CD4-positive, alpha-beta T cell treated with Interferon gamma for 1 hour (primary cell): ENCODE results near the gene CORT.
"Not testable (repeated sequence)": the region's sequence is repeated elsewhere in the genome, so short reads cannot be mapped to it uniquely, and the experiment has no call there.

Source experiments
- DNase-seq: peaks from one replicate; pipeline ENCODE4 v3.0.0-alpha.2; 2020

Gene CORT

DNA sequence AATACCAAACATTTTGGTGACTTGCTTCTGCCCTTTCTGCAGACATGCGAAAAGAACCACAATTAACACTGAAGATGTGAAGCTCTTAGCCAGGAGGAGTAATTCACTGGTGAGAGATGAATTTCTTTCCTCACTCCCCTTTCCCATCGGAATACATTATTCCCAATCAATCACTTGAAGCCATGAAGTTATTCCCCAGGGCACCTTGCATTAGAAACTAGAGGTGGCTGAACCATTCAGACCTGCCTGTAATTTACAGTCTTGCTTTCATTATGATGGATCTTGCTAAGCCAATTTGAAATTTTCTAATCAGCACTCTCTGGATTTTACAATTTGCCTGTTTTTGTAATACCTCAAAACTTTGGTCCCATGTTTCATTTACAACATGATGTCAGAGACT, 9.5 kb upstream of the CORT start:
- DNase-seq: no peak

DNA sequence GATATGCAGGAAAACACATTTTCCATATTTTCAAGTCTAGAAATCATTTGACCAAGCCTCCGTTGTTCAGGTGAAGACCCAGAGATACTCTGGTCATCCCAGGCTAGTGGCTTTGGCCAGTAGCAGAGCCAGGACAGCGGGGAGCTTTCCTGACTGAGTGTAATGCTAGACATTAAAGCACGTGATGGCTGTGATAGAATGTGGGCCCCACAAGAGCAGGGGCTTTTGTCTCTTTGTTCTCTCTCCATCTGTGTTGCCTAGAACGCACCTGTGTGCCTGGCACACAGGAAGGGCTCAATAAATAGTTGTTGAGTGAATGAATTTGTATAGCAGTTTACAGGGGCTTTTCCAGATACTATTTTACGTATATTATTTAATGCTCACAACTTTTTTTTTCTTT, 9.0 kb upstream of the CORT start:
- DNase-seq: no peak

DNA sequence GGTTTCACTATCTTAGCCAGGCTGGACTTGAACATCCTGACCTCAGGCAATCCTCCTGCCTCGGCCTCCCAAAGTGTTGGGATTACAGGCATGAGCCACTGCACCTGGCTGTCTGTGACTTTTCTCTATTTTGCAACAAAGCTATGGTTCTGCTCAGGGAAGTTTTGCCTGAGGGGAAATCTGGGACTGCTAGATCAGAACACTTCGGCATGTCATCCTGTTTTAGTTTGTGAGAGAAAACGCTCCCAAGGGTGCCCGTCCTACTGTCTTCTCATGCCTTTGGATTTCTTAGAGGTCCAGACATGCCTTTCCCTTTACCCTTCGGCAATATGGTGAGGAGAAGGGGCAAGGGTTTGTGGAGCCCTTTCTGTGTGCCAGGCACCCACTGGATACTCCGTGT, 5.6 kb upstream of the CORT start:
- DNase-seq: no peak

DNA sequence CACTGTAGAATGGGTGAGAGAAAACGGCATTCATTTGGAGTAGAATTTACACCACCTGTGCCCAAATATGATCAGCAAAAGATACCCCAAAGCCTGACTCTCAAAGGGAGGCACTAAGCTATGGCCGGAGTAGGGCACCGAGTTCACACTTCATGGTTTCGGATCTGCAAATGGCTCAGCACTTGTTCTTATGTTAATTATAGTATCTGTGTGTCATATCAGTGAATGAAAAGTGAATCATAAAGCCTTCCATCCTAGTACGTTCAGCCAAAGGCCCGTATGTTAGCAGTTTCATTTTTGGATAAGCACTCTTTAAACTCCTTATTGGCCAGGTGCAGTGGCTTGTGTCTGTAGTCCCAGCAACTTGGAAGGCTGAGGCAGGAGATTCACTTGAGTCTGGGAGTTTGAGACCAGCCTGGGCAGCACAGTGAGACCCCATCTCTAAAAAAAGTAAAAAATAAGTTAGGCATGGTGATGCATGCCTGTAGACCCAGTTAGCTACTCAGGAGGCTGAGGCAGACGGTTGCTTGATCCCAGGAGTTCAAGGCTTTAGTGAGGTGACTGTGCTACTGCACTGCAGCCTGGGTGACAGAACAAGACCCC, 4.9 kb upstream of the CORT start:
- no peak for DNase-seq

DNA sequence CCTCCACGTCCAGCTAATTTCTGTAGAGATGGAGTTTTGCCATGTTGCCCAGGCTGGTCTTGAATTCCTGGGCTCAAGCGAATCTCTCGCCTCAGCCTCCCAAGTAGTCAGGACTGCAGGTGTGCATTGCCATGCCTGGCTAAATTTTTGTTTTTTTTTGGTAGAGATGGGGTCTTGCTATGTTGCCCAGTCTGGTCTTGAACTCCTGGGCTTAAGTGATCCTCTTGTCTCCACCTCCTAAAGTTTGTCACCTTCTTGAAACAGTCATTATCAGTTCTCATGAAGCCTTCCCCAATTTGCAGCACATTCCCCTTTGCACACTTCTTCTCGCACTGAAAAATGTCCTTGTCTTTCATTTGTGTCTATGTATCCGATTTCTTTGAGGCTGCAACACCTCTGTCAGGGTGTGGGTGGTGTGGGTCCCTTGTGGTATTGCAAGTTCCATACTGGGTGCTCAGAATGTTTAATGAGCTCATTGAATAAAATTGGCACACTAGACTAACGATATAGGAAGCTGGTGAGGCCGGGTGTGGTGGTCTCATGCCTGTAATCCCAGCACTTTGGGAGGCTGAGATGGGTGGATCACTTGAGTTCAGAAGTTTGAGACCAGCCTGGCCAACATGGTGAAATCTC, 2.9 kb upstream of the CORT start:
- no peak for DNase-seq

DNA sequence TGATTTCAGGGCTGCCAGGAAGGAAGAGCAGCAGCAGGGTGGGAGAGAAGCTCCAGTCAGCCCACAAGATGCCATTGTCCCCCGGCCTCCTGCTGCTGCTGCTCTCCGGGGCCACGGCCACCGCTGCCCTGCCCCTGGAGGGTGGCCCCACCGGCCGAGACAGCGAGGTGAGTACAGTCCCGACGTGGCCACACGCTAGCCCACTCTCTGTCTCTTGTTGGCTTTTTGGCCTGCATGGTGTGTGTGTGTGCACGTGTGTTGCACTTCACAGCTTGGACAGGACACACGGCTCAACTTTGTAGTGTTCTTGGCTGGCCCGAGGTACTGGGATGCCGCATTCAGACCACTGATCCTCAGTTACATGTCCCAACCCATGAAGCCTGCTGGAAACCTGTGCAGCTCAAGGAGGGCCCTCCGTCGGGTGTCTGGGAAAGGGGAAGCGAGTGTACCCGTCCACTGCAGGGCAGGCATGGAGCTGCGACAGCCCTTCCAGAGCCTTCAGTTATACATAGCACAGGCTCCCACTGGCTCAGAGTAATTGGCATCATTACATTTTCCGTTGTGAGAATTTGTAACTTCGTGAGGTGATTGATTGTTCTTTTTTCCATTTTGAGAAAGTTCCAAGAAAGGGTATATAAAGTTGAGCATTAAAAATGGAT, 454 bp downstream of the CORT start:
- DNase-seq: no peak

DNA sequence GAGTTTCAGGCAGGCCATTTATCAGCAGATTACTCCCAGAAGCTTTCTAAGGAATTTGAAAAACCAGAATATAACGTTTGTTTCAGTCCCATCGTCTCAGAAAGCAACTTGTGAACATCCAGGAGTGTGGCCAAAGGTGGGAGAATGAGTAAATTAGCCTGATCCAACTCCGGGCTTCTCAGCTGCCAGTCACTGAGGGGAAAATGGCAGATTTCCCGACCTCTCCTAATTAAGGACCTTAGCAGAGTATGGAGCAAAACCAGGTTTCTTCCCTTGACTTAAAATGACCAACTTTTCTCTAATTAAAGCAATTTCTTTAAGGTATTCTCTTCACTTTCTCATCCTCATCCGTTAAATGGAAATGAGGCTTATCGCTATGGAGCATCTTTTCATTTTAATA, 1.0 kb downstream of the CORT start:
- DNase-seq: no peak

DNA sequence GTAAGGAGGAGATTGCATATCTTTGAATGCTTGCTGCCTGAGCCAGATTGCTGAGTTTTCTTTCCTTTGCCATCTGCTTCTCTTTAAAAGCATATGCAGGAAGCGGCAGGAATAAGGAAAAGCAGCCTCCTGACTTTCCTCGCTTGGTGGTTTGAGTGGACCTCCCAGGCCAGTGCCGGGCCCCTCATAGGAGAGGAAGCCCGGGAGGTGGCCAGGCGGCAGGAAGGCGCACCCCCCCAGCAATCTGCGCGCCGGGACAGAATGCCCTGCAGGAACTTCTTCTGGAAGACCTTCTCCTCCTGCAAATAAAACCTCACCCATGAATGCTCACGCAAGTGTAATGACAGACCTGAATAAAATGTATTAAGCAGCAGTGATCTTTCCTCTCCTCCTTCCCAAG, 1.5 kb downstream of the CORT start:
- no peak for DNase-seq

DNA sequence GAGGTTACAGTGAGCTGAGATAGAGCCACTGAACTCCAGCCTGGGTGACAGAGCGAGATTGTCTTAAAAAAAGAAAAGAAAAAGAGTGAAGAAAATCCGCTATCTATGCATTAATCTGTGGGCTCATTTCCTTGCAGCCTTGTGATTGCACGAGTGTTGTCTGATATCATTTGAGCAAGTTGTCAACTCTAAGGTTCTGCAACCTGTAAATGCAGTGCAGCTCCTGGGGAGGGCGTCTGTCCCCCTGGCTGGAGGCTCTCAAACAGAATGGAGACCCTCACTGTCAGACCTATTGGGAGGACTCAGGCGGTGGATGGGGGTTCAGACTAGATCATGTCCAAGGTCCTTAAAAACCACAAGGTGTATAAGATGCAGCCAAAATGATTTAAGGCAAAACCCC, 6.2 kb downstream of the CORT start:
- no peak for DNase-seq

DNA sequence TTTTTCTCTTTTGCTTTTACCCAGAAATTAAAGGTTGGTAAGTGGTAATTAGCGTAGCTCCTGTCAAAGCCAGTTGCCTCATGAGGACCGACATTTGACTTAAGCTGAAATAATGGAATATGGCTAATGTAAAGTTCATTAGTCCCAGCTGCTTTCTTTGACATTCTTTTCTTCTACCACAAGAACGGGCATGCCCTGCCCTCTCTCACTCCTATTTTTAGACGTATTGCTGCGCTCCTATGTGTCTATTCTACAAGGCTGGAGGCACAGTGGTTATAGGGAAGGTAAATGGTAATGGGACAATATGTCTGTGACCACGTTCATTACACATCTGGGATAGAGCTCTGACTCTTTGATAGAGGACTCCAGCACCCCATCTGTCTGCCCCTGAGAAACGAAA, 6.8 kb downstream of the CORT start:
- no peak for DNase-seq

DNA sequence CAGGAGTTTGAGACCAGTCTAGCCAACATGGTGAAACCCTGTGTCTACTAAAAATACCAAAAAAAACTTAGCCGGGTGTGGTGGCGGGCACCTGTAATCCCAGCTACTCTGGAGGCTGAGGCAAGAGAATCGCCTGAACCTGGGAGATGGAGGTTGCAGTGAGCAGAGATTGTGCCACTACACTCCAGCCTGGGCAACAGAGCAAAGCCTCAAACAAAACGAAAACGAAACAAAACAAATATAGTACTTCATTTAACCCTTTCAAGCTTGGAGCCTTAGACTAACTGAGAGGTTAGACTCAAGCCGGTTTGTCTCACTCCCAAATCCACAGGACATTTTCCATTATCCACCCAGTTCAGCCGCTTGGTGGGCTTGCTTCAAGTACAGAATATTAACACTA, 7.6 kb downstream of the CORT start:
- not testable (repeated sequence) for DNase-seq

DNA sequence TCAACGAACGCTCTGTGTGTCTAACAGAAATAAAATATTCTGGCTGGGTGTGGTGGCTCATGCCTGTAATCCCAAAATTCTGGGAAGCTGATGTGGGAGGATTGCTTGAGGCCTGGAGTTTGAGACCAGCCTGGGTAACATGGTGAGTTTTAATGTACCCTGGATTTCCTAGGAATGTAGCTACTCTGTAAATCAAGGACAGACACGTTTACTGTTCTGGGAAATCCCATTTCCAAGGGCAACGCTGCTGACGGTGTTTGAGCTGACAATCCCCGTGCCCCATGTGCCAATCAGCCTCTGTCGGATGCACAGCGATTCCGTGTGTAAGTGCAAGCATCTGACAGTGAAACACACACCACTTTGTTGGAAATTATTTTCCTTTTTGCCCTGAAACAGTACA, 8.0 kb downstream of the CORT start:
- DNase-seq: no peak

DNA sequence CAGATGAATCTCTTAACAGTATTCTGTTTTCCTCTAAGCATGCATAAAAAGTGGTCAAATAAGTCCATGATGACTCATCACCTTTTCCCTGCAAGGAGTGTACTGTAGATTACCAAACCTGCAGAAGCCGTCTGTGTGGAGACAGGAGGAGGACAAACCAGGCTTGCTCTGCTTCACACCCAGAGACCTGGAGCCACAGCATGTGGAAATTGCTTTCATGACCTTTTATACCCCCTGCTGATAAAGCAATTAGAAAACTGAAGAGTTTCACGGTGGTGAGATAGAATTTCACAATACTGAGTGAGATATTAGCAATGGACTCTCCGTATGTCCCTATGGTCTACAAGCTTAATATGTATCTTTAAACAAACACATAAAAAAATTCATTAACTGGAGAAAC, 9.4 kb downstream of the CORT start:
- DNase-seq: no peak

DNA sequence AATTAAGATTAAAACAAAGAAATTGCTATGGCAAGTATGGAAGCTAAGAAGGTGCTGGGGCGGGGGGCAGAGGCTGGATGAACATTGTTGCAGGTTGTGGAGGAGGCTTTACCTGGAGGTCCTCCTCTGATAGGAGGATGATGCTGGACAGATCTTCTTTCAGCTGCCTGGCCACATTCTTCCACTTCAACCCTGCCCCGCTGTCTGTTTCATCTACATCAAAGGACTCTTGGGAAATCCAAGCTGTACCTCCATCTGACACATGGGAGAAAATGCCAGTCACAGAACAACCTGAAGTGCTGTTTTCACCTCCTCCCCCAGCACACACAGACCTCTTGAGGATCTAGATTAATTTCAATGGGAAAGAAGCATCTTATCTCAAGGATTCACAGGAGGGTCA, 17.2 kb downstream of the CORT start:
- DNase-seq: no peak

DNA sequence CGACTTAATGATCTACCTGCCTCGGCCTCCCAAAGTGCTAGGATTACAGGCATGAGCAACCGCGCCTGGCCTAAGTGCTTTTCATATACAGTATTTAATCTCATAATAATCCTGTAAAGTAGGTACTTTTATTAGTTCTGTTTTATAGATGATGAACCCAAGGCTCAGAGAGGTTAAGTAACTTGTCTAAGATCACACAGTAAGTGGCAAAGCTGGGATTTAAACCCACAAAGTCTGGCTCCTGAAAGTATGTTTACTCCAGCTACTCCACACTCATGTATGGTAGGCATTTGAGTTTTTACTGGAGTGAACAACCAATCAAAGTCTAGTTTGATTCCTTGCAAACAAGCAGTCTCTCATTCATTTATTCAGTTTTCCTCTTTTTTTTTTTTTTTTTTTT, 20.2 kb downstream of the CORT start:
- no peak for DNase-seq

DNA sequence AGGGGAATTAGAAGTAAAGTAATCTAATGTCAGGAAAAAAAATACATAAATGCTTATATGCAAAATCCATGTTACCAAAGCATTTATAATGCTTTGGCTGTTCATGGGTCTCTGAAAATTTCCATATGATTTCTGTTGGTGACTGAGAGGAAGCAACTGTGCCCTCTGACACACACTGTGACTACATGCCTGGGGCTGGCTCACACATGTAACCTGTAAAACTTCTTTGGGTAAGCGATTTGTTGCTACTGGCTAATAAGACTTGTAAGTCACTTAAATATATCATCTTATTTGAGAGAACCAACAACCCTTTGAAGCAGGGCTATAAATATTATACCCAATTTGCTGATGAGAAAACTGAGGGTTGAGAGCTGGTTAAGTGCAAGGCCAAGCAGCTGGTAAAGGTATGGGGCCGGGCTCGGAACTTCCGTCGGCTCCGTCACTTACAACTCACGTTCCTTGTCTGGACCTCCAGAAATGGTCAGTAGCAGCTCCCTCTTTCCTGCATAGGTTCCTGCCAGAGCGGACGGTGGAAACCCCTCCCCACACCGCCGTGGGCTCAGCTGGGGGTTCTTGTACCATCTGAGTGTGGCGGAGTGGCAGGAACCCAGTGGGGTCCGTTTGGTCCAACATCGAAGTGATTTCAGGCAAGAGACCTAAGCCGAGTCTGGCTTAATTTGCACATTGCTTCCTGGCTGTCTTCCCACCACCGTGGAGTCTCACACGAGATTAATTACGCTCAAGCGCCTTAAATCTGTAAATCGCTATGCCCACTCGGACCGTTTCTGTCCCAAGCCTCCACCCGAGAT, 21.8 kb downstream of the CORT start:
- DNase-seq: no peak

DNA sequence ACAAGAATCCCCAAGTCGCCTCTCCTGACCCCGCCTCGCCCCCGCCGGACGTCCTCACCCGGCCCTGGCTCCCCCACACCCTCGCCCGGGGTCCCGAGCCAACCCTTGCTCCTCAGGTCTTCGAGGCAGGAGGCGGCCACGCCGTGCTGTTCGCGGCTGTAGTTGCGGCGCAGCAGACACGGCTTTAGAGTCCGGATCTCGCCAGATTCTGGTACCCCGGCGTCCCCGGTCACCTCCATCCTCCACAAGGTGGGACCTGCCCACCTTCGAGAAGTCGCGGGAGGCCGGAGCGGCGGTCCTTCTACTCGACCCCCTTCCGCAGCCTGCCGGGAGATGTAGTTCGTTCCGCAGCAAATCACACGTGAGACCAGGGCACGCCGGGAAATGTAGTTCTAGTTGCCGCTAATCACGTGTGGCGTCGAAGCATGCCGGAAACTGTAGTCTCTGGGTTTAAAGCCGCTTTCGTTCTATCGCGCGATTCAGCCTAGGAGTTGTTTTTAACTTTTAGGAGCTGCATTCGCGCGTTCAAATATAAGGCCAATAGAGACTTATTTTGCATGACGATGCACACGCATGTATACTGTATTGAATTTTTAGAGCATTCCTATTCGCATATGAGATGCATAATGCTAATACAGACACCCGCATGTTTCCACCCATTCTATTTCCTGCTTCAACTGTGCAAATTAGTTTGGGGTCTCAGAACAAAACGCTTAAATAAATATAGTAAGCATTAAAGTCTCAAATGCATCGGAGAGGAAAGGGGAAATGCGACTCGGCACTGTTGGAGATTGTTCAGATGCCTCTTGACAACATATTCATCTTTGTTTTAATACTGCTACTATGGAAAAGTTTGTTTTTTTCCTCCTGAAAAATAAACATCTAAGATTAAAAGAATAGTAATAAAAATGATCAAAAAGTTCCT, 22.7 kb downstream of the CORT start, which contains the start of gene DFFA:
Gene DFFA, minus strand, starts transcription at position 310 of the 925 bp plus-strand sequence. Its CDS starts 71 bp downstream, at position 239.
- DNase-seq: peak; percentile 90

DNA sequence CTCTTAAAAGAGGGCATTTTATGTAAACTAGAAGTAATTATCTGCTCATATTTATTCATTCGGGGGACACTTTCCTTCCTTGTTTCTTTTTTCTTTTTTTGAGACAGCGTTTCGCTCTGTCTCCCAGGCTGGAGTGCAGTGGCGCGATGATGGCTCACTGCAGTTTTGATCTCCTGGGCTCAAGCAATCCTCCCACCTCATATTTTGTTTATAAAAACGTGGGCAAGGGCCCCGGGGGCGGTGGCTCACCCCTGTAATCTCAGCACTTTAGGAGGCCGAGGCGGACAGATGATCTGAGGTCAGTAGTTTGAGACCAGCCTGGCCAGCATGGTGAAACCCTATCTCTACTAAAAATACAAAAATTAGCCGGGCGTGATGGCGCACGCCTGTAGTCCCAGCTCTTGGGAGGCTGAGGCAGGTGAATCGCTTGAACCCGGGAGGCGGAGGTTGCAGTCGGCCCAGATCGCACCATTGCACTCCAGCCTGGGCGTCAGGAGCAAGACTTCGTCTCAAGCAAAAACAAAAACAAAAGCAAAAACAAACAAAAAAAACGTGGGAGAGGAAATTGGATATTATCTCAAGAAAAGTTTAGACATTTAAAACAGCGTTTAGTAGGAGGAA, 23.4 kb downstream of the CORT start:
- DNase-seq: no peak

DNA sequence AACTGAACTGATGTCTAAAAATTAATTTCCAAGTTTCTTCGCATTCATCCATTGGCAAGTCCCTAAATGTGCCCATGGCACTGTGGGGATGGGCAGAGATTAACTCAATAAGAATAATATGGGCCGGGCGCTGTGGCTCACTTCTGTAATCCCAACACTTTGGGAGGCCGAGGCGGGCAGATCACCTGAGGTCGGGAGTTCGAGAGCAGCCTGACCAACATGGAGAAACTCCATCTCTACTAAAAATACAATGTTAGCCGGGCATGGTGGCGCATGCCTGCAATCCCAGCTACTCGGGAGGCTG, 24.4 kb downstream of the CORT start:
- not testable (repeated sequence) for DNase-seq

DNA sequence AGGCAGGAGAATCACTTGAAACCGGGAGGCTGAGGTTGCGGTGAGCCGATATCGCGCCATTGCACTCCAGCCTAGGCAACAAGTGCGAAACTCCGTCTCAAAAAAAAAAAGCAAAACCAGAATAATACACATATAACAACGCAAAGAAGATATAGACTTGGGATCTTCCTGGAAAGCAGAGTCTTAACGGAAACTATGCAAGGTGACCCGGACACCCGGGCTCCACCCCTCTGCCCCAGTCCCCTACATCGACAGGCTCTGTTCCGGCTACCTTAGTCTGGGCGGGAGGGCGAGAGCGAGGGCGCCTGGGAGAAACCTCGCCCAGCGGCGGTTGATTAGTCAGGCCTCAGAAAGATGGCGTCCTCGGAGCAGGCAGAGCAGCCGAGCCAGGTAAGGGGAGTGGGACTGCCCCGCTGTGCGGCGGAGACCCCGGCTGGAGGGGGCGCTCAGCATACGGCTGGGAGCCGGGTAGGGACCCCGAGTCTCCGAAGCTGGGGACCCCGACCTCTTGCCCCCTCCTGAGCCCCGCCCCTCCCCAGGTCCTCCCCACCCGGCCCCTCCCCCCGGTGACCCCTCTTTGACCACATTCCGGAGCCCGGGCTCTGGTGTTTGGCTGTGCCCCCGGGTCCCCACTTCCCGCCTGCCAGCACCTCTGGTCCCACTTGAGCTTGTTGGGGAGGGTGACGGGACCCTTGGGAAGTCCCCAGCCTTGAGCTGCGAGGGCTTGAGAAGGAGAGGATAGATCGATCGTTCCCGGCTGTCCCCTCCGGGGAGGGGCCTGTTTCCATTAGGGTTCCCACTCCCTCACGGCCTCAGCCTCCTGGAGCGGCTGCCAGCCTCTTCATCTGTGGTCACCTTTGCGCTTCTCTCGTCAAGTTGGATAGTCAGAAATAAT, 25.0 kb downstream of the CORT start, which contains the start of gene PEX14:
Gene PEX14, plus strand, starts transcription at position 338 of the 895 bp plus-strand sequence. Its CDS starts 17 bp downstream, at position 355.
- peak; percentile 79 for DNase-seq

DNA sequence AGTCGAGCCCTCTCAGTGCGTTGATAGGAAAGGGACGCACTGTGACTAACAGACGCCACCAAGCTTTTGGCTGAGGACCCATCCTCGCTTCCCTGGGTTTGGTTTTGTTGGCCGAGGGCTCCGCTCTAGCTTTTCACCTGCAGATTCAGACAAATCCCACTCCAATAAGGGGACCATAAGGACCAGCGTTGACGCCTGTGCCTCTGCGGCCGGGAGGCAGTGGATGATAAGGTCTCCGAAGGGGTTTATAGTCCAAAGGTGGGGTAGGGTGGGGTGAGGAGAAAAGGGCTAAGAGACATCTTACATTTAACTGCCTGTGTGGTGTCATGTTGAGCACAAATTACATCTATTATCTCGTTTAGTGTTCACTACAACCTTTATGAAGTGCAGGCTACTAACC, 25.7 kb downstream of the CORT start:
- no peak for DNase-seq
